ENCODE measurements around the gene TM7SF3.
"Not testable (repeated sequence)": the region's sequence is repeated elsewhere in the genome, so short reads cannot be mapped to it uniquely, and the experiment has no call there.

Gene TM7SF3, protein sequence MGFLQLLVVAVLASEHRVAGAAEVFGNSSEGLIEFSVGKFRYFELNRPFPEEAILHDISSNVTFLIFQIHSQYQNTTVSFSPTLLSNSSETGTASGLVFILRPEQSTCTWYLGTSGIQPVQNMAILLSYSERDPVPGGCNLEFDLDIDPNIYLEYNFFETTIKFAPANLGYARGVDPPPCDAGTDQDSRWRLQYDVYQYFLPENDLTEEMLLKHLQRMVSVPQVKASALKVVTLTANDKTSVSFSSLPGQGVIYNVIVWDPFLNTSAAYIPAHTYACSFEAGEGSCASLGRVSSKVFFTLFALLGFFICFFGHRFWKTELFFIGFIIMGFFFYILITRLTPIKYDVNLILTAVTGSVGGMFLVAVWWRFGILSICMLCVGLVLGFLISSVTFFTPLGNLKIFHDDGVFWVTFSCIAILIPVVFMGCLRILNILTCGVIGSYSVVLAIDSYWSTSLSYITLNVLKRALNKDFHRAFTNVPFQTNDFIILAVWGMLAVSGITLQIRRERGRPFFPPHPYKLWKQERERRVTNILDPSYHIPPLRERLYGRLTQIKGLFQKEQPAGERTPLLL

DNA sequence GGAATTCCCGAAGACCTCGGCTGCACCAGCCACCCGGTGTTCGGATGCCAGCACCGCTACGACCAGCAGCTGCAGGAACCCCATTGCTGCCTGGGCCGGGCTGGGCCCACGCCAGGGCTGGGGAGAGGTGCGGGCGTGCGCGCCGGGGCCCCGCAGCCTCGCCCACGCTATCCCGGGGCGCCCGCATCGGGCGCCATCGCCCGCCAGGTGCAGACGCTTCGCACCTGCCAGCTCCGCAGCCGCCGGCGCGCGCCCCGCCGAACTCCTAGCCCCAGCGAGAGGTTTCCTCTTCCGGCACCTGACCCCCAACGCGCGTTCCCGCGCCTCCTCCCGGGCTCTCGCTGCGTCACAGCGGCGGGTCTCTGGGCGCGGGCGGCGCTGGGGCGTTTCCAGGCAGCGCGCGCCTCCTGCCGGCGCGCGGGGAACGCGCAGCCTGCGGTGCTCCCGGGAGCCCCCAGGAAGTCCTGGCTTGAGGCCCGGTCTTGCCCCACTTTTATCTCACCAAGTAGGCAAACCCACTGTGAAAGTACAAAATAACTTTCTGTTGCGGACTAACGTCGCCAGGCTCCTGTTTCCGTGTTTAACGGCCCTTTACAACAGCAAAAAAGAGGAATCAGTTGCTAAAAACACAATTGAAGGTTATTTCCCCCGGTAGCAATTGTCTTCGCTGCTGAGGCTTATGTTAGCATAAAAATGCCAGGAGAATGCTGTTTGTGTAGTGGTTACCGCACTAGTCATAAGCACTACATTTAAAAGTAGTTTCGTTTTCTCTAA is at the start of gene TM7SF3:
Gene TM7SF3, minus strand, starts transcription at position 300 of the 774 bp plus-strand sequence. Its CDS starts 216 bp downstream, at position 84.
- peak; percentile 88 for DNase-seq

DNA sequence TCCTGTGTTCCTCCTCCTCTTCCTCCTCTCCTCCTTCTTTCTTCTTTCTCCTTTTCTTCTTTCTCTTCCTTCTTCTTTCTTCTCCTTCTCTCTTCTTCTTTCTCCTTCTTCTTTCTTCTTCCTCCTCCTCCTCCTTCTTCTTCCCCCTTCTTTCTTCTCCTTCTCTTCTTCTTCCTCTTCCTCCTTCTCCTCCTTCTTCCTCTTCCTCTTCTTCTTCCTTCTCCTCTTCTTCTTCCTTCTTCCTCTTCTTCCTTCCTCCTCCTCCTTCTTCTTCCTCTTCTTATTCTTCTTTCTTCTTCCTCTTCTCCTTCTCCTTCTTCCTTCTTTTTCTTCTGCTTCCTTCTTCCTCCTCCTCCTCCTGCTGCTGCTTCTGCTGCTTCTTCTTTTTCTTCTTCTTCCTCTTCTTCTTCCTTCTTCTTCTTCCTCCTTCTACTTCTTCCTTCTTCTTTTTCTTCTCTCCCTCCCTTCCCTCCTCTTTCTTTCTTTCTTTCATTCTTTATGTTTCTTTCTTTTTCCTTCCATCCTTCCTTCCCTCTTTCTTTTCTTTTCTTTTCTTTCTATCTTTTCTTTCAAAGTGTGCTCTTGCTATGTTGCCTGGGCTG is 49.2 kb upstream of the TM7SF3 start:
- no peak for DNase-seq

DNA sequence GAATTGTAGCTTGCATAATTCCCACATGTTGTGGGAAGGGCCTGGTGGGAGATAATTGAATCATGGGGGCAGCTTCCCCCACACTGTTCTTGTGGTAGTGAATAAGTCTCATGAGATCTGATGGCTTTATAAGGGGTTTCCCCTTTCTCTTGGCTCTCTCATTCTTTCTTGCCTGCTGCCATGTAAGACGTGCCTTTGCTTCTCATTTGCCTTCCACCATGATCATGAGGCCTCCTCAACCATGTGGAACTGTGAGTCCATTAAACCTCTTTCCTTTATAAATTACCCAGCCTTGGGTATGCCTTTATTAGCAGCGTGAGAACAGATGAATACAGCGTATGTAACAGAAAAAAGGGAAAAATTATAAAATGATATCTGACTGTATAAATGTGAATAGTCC is 47.1 kb upstream of the TM7SF3 start:
- no peak for DNase-seq

GRCh38 chr12:27060740-27061139 is 46.6 kb upstream of the TM7SF3 start:
- DNase-seq = no peak

- DNase-seq = no peak
These were observed 43.4 kb upstream of the TM7SF3 start for GRCh38 chr12:27057543-27057942.

DNA sequence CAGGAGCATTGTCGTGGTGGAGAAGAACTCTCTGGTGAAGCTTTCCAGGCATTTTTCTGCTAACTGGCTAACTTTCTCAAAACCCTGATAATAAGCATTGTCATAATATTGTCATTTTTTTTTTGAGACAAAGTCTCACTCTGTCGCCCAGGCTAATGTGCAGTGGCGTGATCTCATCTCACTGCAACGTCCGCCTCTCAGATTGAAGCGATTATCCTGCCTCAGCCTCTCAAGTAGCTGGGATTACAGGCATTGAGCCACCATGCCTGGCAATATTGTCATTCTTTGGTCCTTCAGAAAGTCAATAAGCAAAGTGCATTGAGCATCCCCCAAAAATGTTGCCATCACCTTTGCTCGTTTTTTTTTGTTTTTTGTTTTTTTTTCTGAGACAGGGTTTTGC is 41.8 kb upstream of the TM7SF3 start:
- no peak for DNase-seq

- DNase-seq = no peak
These were observed 38.6 kb upstream of the TM7SF3 start for GRCh38 chr12:27052742-27053141.

DNA sequence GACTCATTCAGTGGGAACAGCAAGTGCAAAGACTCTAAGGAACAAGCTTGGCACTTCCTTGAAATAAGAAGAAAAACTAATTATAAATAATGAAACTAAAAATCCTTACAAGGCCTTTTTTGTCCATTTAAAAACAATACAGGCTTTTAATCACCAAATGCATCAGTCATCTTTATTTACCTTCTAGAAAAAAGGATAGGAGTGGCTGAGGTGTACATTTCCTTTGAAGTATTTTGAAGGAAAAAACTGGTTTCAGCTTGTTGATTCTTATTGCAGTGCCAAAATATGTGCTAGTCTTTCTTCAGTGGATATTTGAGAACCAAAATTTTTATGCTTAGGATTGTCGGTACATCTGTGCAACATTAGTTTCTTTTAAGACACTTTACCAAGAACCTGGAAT is 38.0 kb upstream of the TM7SF3 start:
- DNase-seq = no peak

GRCh38 chr12:27048822-27049752 is 34.9 kb upstream of the TM7SF3 start:
- no peak for DNase-seq

GRCh38 chr12:27042018-27042417 is 27.8 kb upstream of the TM7SF3 start:
- DNase-seq = not testable (repeated sequence)

- not testable (repeated sequence) for DNase-seq
These were observed 26.5 kb upstream of the TM7SF3 start for GRCh38 chr12:27040637-27041036.

DNA sequence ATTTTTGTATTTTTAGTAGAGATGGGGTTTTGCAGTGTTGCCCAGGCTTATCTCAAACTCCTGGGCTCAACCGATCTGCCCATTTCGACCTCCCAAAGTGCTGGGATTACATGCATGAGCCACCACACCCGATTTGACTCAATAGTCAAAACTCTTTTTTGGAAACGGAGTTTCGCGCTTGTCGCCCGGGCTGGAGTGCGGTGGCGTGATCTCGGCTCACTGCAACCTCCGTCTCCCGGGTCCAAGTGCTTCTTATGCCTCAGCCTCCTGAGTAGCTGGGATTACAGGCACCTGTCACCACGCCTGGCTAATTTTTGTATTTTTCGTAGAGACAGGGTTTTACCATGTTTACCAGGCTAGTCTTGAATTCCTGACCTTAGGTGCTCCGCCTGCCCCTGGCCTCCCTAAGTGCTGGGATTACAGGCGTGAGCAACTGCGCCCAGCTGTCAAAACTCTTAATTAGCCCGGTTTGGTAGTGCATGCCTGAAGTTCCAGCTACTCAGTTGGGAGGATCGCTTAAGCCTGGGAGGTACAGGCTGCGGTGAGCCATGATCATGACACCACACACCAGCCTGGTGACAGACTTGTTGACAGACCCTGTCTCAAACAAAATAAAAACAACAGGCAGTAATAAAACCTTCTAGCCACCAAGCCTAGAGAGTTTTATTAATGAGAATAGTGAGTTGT is 20.6 kb upstream of the TM7SF3 start:
- no peak for DNase-seq

DNA sequence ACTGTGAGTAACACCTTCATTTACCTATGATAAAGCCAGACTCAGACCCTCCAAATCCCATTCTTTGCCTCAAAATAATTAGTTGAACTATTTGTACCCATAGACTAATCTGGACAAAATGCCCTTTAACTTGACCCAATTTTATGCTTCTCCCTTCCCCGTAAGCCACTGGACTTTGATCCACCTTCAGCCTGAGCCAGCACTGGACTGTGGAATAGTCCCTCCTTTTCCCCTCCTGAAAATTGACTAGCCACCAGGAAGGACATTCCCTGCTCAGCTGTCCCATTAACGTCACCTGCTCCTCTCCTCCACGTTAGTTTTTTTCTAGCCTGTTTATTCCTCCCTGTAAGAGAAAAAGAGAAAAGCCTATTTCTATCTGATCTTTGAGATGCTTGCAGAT is 18.5 kb upstream of the TM7SF3 start:
- DNase-seq = no peak

GRCh38 chr12:27031531-27031930 is 17.3 kb upstream of the TM7SF3 start:
- no peak for DNase-seq

DNA sequence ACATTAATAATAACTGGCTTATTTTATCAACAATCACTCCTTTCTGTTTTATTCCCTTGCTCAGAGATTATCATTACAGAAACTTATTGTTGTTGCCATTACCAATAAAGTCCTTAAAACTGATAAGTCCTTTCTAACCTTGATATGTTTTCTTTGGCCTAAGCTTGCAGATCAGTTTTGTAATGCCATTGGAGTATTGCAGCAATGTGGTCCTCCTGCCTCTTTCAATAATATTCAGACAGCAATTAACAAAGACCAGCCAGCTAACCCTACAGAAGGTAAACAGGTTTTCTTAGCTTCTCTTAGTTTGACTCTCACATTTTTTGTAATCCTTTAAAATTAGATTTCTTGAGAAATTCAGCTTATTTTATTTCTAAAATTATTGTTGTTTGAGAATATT is 12.1 kb upstream of the TM7SF3 start:
- no peak for DNase-seq

GRCh38 chr12:27025116-27025515 is 10.9 kb upstream of the TM7SF3 start:
- no peak for DNase-seq

DNA sequence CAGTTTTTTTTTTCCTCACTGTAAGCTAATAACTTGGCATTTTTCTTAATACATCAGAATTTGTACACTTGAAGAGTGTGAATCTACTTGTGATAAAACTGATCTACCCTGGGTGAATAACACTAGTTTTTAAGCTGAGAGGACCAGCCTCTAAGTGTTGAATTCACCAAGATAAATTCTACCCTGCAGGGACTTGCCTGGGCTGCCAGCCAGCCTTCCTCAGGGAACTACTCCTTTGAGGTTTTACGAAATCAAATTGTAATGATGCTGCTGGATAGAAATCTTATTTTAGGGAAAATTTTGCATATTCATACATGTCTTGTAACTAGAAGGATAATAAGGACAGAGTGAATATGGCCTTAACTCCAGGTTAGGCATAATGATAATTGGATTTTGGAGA is 10.1 kb upstream of the TM7SF3 start:
- DNase-seq = no peak

- no peak for DNase-seq
These were observed 6.6 kb upstream of the TM7SF3 start for GRCh38 chr12:27020761-27021160.

- no peak for DNase-seq
These were observed 3.9 kb upstream of the TM7SF3 start for GRCh38 chr12:27018037-27018436.

DNA sequence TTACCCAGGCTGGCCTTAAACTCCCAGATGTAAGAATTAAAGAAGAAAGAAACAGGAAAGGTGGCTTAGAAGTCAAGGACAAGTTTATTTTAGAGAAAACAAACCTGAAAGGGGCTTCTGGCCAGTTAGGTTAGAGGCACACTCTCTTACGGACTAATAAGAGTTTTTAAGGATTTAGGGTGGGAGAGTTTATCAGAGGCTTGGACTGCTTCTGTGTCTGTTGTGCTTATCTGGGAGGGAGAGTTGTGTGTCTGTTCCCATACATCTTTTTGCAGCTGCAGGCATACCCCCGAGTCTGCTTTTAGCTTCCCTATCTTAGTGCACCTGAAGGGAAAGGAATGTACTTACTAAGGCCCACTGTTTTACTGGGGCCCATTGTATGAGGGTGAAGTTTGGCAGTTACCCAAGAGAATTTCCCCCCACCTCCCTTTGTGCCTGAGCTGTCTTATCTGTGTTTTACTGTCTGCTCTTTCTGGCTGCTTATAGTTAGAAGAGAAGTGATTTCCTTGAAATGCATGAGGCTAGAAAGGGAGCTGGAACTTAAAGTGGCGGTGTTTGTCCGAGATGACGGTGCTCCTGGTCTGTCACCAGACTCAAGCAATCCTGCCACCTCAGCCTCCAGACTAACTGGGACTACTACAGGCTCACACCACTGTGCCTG is 3.1 kb upstream of the TM7SF3 start:
- DNase-seq = not testable (repeated sequence)

DNA sequence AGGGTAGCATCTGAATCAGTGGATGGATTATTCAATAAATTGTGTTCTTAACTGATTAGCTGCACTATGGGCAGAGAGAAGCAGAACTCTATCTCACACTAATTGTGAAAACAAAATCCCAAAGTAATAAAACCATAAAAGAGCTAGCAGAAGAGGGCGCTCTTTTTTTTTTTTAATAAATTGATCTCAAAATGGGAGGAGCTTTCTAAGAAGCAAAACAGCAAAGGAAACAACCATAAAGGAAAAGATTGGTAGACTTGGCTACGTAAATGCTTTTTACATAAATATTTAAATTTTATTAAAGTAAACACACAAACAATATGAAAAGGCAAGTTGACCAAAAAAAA is 1.5 kb upstream of the TM7SF3 start:
- DNase-seq = no peak

Measured in SIG-M5 (cell line).